ENCODE measurements around the gene PRRT4.
A peak's percentile ranks its signal among the peaks of the same experiment; 100 is the strongest.

PRRT4 gene

DNA sequence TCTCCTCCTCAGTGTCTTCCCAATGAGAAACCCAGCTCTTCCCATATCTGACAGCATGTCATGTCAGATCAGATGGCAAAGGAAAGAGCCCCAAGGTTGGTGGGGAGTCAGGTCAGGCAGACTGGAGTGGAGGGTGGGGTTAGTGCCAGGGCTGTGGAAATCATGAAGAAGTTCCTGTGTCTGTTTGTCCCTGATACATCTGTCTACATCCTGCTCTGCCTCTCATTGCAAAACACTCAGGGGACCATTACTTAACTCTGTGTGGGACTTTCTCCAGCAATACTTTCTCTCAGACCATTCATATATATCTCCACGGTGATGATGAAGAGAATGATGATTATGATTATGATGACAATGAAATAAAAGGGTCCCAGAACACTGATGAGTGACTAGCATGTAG is 3.3 kb downstream of the PRRT4 start:
- Mint-ChIP-seq H3K4me1 (peaks cover 24% of the 10 kb centered on the region), H3K27ac (no peak overlapping the region), H3K36me3 (ENCODE audit: low read depth) (no peaks in the 10 kb centered on the region), H3K4me3 (peak overlapping the region in 2 of 3 experiments; percentile 62 to 66), H3K9me3 (no peaks in the 10 kb centered on the region), H3K27me3 (ENCODE audit: low read depth) (peaks cover 41% of the 10 kb centered on the region)
- TF ChIP-seq, protein P1, sequence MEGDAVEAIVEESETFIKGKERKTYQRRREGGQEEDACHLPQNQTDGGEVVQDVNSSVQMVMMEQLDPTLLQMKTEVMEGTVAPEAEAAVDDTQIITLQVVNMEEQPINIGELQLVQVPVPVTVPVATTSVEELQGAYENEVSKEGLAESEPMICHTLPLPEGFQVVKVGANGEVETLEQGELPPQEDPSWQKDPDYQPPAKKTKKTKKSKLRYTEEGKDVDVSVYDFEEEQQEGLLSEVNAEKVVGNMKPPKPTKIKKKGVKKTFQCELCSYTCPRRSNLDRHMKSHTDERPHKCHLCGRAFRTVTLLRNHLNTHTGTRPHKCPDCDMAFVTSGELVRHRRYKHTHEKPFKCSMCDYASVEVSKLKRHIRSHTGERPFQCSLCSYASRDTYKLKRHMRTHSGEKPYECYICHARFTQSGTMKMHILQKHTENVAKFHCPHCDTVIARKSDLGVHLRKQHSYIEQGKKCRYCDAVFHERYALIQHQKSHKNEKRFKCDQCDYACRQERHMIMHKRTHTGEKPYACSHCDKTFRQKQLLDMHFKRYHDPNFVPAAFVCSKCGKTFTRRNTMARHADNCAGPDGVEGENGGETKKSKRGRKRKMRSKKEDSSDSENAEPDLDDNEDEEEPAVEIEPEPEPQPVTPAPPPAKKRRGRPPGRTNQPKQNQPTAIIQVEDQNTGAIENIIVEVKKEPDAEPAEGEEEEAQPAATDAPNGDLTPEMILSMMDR (IDR thresholded peaks at IDR 0.05; ENCODE audit: unreplicated experiment in 3 of 3), result no peak

DNA sequence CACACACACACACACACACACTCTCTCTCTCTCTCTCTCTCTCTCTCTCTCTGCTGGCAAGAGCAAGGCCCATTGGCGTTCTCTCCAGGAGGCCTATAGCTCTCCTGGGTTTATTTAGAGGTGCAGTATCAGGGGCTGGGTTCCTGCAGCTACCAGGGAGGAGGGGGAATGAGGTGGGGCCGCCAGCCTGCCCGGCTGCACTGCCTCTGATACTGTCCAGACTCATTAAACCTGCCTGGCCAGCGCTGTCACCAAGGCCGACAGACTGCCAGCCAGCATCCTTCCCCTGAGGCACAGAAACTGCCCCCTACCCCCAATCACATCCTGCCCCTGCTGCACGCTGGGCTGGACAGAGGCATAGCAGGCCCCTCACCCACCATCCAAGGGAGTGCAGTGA is 4.3 kb downstream of the PRRT4 start:
- H3K9me3 Mint-ChIP-seq, result no peaks in the 10 kb centered on the region
- peaks cover 21% of the 10 kb centered on the region for H3K4me1 Mint-ChIP-seq
- TF ChIP-seq, protein P1 (IDR thresholded peaks at IDR 0.05; ENCODE audit: unreplicated experiment in 3 of 3), result no peak
- H3K4me3 Mint-ChIP-seq, result no peak overlapping the region
- H3K27me3 Mint-ChIP-seq (ENCODE audit: low read depth), result peaks cover 36% of the 10 kb centered on the region
- peak overlapping the region in 2 of 3 experiments; percentile 21 to 87 for H3K27ac Mint-ChIP-seq
- no peaks in the 10 kb centered on the region for H3K36me3 Mint-ChIP-seq (ENCODE audit: low read depth)

DNA sequence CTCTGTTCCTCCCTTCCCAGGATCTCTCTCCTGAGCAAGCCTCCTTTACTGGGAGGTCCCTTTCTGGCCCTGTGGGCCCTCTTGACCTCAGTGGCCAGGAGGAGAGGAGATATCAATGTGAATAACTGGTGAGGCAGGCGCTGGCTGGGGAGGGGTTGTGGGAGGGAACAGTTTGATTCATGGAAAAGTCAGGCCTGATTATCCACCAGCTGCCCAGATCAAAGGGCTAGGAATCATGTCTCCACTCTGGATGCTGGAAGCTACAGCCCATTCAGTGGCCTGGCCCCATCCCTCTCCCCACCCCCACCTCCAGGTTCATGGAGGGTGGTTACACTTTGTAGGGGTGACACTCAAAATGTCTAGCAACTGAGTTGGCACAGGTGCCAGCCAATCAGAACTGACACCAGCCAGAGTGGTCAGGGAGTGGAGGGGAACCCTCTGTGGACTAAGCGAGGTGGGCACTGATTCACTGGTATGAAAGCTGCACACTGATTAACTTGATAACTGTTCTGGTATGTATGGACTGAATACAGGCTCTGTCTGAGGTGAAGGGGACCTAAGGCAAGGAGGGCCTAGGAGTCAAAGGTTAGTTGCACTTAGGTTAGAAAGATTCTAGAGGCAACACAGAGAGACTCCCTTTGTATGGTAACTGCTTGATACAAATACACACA is 4.8 kb downstream of the PRRT4 start:
- Mint-ChIP-seq H3K27me3 (ENCODE audit: low read depth) (peaks cover 31% of the 10 kb centered on the region), H3K36me3 (ENCODE audit: low read depth) (no peaks in the 10 kb centered on the region), H3K27ac (peak overlapping the region in 2 of 3 experiments; percentile 21 to 87), H3K4me3 (no peak overlapping the region), H3K9me3 (no peaks in the 10 kb centered on the region), H3K4me1 (peaks cover 17% of the 10 kb centered on the region)
- TF ChIP-seq, protein P1 (IDR thresholded peaks at IDR 0.05; ENCODE audit: unreplicated experiment in 3 of 3), result no peak

DNA sequence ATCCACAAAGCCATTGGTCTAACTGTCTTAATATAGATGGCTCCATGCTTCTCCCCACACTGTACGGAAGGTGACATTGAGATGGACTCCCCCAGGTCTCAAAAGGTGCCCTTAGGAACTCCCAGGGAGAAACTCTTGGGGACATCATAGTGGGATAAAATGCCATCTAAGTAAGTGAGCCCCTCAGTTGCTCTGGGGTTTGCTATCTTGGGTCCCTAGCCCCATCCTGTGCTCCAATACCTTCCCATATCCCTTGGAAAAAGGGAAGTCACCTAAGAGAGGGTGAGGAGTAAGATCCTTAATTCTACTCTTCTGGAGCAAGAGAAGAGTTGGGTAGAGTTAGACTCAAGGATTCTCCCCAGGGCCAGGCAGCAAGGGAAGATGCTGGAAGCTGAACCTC is 7.9 kb downstream of the PRRT4 start:
- no peak overlapping the region for H3K4me3 Mint-ChIP-seq
- peaks cover 27% of the 10 kb centered on the region for H3K27me3 Mint-ChIP-seq (ENCODE audit: low read depth)
- no peaks in the 10 kb centered on the region for H3K9me3 Mint-ChIP-seq
- no peak overlapping the region for H3K27ac Mint-ChIP-seq
- H3K4me1 Mint-ChIP-seq, result peaks cover 19% of the 10 kb centered on the region
- TF ChIP-seq, protein P1 (IDR thresholded peaks at IDR 0.05; ENCODE audit: unreplicated experiment in 3 of 3), result no peak
- H3K36me3 Mint-ChIP-seq (ENCODE audit: low read depth), result no peaks in the 10 kb centered on the region

DNA sequence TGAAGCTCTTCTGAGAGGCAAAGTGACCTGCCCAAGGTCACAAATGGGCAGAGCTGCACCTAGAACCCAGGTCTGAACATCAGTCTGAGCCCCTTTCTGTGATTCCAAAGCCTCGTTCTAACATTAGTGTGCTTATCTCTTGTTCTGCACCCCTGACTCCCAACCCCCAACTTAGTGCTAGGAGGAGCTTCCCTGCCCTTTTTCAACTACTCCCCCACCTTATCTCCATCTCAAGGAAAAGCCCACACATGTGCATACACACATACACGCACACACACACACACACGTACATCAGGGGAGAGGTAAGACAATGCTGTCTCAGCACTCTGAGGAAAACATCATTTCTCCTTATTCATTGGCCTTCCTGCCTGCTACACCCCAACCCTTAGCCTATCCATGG is 8.3 kb downstream of the PRRT4 start:
- TF ChIP-seq, protein P1 (IDR thresholded peaks at IDR 0.05; ENCODE audit: unreplicated experiment in 3 of 3), result no peak
- peaks cover 22% of the 10 kb centered on the region for H3K27me3 Mint-ChIP-seq (ENCODE audit: low read depth)
- no peak overlapping the region for H3K4me3 Mint-ChIP-seq
- H3K36me3 Mint-ChIP-seq (ENCODE audit: low read depth), result no peaks in the 10 kb centered on the region
- no peak overlapping the region for H3K27ac Mint-ChIP-seq
- peaks cover 18% of the 10 kb centered on the region for H3K4me1 Mint-ChIP-seq
- H3K9me3 Mint-ChIP-seq, result no peaks in the 10 kb centered on the region

DNA sequence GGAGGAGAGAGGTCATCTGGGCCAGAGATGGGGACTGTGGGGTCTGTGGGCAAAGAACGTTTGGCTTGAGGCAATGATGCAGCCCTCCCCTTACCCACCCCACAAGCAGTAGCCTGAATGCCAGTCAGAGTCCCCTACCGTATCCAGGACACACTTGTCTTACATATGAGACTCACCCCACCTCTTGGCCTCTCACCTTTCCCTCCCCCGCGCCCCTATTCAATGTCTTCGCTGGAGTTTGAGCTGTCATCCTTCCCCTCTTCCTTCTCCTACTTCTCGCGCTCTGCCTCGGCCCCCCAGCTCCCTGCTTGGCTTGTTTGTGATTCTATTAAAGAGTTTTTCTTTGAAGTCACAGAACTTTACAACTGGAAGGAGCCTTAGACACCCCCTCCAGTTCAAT is 8.9 kb downstream of the PRRT4 start:
- Mint-ChIP-seq H3K4me1 (peaks cover 21% of the 10 kb centered on the region), H3K9me3 (no peaks in the 10 kb centered on the region), H3K36me3 (ENCODE audit: low read depth) (no peaks in the 10 kb centered on the region), H3K4me3 (no peak overlapping the region), H3K27me3 (ENCODE audit: low read depth) (peaks cover 19% of the 10 kb centered on the region), H3K27ac (no peak overlapping the region)
- TF ChIP-seq, protein P1 (IDR thresholded peaks at IDR 0.05; ENCODE audit: unreplicated experiment in 3 of 3), result no peak
